GM12891 (cell line): ENCODE results near the gene CARD14.

ENCODE experiments used
- POLR2A ChIP-seq: IDR thresholded peaks from 2 replicates; pipeline ENCODE4 v1.6.1; 2011; ENCODE audit warnings: low read depth, low read length, control low read depth
- POLR2AphosphoS5 ChIP-seq: IDR thresholded peaks from 2 replicates; pipeline ENCODE4 v1.6.1; 2011; ENCODE audit warnings: low read depth, low read length, control low read depth
- POU2F2 ChIP-seq: IDR thresholded peaks from 2 replicates; pipeline ENCODE4 v1.6.1; 2011; ENCODE audit warnings: low read depth, mild to moderate bottlenecking, control low read depth, low read length, moderate library complexity
- TAF1 ChIP-seq: IDR thresholded peaks from 2 replicates; pipeline ENCODE4 v1.6.1; 2011; ENCODE audit warnings: low read depth, low read length, control low read depth

DNA sequence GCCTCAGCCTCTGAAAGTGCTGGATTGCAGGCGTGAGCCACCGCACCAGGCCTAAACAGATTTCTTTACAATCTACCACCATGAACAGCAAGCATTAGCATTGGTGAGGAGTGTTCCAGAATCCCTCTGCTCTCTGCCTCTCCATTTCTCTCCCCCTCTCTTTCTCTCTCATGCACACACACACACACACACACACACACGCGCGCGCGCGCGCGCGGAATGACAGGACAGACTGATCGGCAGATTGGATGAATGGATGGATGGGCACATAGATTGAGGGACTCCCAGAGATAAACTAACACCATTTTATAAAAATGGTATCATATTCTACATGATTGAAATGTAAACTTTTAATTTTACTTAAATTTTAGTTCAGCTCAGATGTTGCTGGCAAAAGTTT, 3.3 kb downstream of the CARD14 start:
- TF ChIP-seq POLR2AphosphoS5 (no peak), POLR2A (no peak), TAF1 (no peak), POU2F2 (no peak)
